ENCODE data around the gene CDH2.

The CDH2 gene

GRCh38 chr18:28074076-28074475 is 102.9 kb downstream of the CDH2 start:
- Mint-ChIP-seq H3K9me3 (peaks cover 0 to 2% of the 10 kb centered on the region in 2 donors), H3K27me3 (no peaks in the 10 kb centered on the region), H3K36me3 (no peaks in the 10 kb centered on the region), H3K27ac (no peak overlapping the region), H3K4me1 (no peaks in the 10 kb centered on the region), H3K4me3 (no peak overlapping the region)
- ATAC-seq (replicated peaks): no peak
- DNase-seq: no peak

- H3K36me3 Mint-ChIP-seq: no peaks in the 10 kb centered on the region
- DNase-seq: no peak
- no peak for ATAC-seq (replicated peaks)
- no peak overlapping the region for H3K4me3 Mint-ChIP-seq
- no peak overlapping the region for H3K27ac Mint-ChIP-seq
- H3K27me3 Mint-ChIP-seq: no peaks in the 10 kb centered on the region
- peaks cover 0 to 2% of the 10 kb centered on the region in 2 donors for H3K9me3 Mint-ChIP-seq
- H3K4me1 Mint-ChIP-seq: no peaks in the 10 kb centered on the region
These were observed 103.3 kb downstream of the CDH2 start for GRCh38 chr18:28073658-28074057.

- Mint-ChIP-seq H3K27me3 (no peaks in the 10 kb centered on the region), H3K27ac (no peak overlapping the region), H3K4me1 (no peaks in the 10 kb centered on the region), H3K9me3 (peaks cover 0 to 7% of the 10 kb centered on the region in 2 donors), H3K36me3 (no peaks in the 10 kb centered on the region), H3K4me3 (no peak overlapping the region)
- DNase-seq (no peak), ATAC-seq (replicated peaks) (no peak)
These were observed 105.7 kb downstream of the CDH2 start for GRCh38 chr18:28071199-28071598.

- H3K27me3 Mint-ChIP-seq: no peaks in the 10 kb centered on the region
- H3K36me3 Mint-ChIP-seq: no peaks in the 10 kb centered on the region
- no peak for DNase-seq
- H3K27ac Mint-ChIP-seq: no peak overlapping the region
- no peak overlapping the region for H3K4me3 Mint-ChIP-seq
- no peak for ATAC-seq (replicated peaks)
- H3K9me3 Mint-ChIP-seq: peaks cover 0 to 10% of the 10 kb centered on the region in 2 donors
- no peaks in the 10 kb centered on the region for H3K4me1 Mint-ChIP-seq
These were observed 108.7 kb downstream of the CDH2 start for GRCh38 chr18:28068207-28068606.

GRCh38 chr18:28067346-28067745 is 109.6 kb downstream of the CDH2 start:
- Mint-ChIP-seq H3K4me1 (no peaks in the 10 kb centered on the region), H3K27ac (no peak overlapping the region)

GRCh38 chr18:28065793-28066186 is 111.1 kb downstream of the CDH2 start:
- ATAC-seq (replicated peaks): no peak
- H3K36me3 Mint-ChIP-seq: no peaks in the 10 kb centered on the region
- H3K9me3 Mint-ChIP-seq: peaks cover 0 to 15% of the 10 kb centered on the region in 2 donors
- H3K27me3 Mint-ChIP-seq: no peaks in the 10 kb centered on the region
- no peak overlapping the region for H3K27ac Mint-ChIP-seq
- no peak overlapping the region for H3K4me3 Mint-ChIP-seq
- DNase-seq: no peak
- no peaks in the 10 kb centered on the region for H3K4me1 Mint-ChIP-seq

More at GRCh38 chr18:28067346-28067745, 109.6 kb downstream of the CDH2 start:
- DNase-seq: no peak
- no peaks in the 10 kb centered on the region for H3K27me3 Mint-ChIP-seq
- peaks cover 0 to 10% of the 10 kb centered on the region in 2 donors for H3K9me3 Mint-ChIP-seq
- ATAC-seq (replicated peaks): no peak
- no peaks in the 10 kb centered on the region for H3K36me3 Mint-ChIP-seq
- no peak overlapping the region for H3K4me3 Mint-ChIP-seq

- H3K36me3 Mint-ChIP-seq: no peaks in the 10 kb centered on the region
- peaks cover 0 to 13% of the 10 kb centered on the region in 2 donors for H3K9me3 Mint-ChIP-seq
- no peak overlapping the region for H3K4me3 Mint-ChIP-seq
- no peak for DNase-seq
- no peaks in the 10 kb centered on the region for H3K4me1 Mint-ChIP-seq
- ATAC-seq (replicated peaks): no peak
- no peak overlapping the region for H3K27ac Mint-ChIP-seq
- H3K27me3 Mint-ChIP-seq: no peaks in the 10 kb centered on the region
These were observed 111.7 kb downstream of the CDH2 start for GRCh38 chr18:28065031-28065792.

GRCh38 chr18:28063926-28064325 is 113.0 kb downstream of the CDH2 start:
- H3K4me1 Mint-ChIP-seq: no peaks in the 10 kb centered on the region
- DNase-seq (no peak), ATAC-seq (replicated peaks) (no peak)
- no peak overlapping the region for H3K4me3 Mint-ChIP-seq
- H3K27ac Mint-ChIP-seq: no peak overlapping the region
- no peaks in the 10 kb centered on the region for H3K36me3 Mint-ChIP-seq
- H3K27me3 Mint-ChIP-seq: no peaks in the 10 kb centered on the region
- peaks cover 5 to 13% of the 10 kb centered on the region in 2 donors for H3K9me3 Mint-ChIP-seq

- H3K4me1 Mint-ChIP-seq: no peaks in the 10 kb centered on the region
- no peak overlapping the region for H3K4me3 Mint-ChIP-seq
These were observed 113.6 kb downstream of the CDH2 start for GRCh38 chr18:28063271-28063761.

GRCh38 chr18:28062443-28062842 is 114.5 kb downstream of the CDH2 start:
- Mint-ChIP-seq H3K9me3 (peaks cover 5 to 11% of the 10 kb centered on the region in 2 donors), H3K27me3 (no peaks in the 10 kb centered on the region), H3K27ac (no peak overlapping the region), H3K4me3 (no peak overlapping the region), H3K36me3 (no peaks in the 10 kb centered on the region), H3K4me1 (no peaks in the 10 kb centered on the region)
- DNase-seq (no peak), ATAC-seq (replicated peaks) (no peak)

More at GRCh38 chr18:28063271-28063761, 113.6 kb downstream of the CDH2 start:
- Mint-ChIP-seq H3K9me3 (peaks cover 5 to 13% of the 10 kb centered on the region in 2 donors), H3K27me3 (no peaks in the 10 kb centered on the region), H3K27ac (no peak overlapping the region), H3K36me3 (no peaks in the 10 kb centered on the region)
- ATAC-seq (replicated peaks): no peak
- DNase-seq: no peak

- Mint-ChIP-seq H3K4me3 (no peak overlapping the region), H3K9me3 (peaks cover 5 to 6% of the 10 kb centered on the region in 2 donors), H3K27ac (no peak overlapping the region), H3K4me1 (no peaks in the 10 kb centered on the region), H3K27me3 (no peaks in the 10 kb centered on the region), H3K36me3 (no peaks in the 10 kb centered on the region)
- ATAC-seq (replicated peaks) (no peak), DNase-seq (no peak)
These were observed 117.1 kb downstream of the CDH2 start for GRCh38 chr18:28059861-28060260.

- no peak overlapping the region for H3K4me3 Mint-ChIP-seq
- DNase-seq (no peak), ATAC-seq (replicated peaks) (no peak)
- H3K36me3 Mint-ChIP-seq: no peaks in the 10 kb centered on the region
- H3K27me3 Mint-ChIP-seq: no peaks in the 10 kb centered on the region
- no peak overlapping the region for H3K27ac Mint-ChIP-seq
- no peaks in the 10 kb centered on the region for H3K4me1 Mint-ChIP-seq
- no peaks in the 10 kb centered on the region for H3K9me3 Mint-ChIP-seq
These were observed 126.4 kb downstream of the CDH2 start for GRCh38 chr18:28050545-28050944.

- Mint-ChIP-seq H3K27me3 (no peaks in the 10 kb centered on the region), H3K9me3 (no peaks in the 10 kb centered on the region), H3K4me3 (no peak overlapping the region), H3K27ac (no peak overlapping the region), H3K4me1 (no peaks in the 10 kb centered on the region), H3K36me3 (no peaks in the 10 kb centered on the region)
- no peak for DNase-seq
- ATAC-seq (replicated peaks): no peak
These were observed 128.3 kb downstream of the CDH2 start for GRCh38 chr18:28048612-28049011.

- ATAC-seq (replicated peaks) (no peak), DNase-seq (no peak)
- Mint-ChIP-seq H3K36me3 (no peaks in the 10 kb centered on the region), H3K9me3 (no peaks in the 10 kb centered on the region), H3K4me3 (no peak overlapping the region), H3K27me3 (no peaks in the 10 kb centered on the region), H3K27ac (no peak overlapping the region), H3K4me1 (no peaks in the 10 kb centered on the region)
These were observed 131.1 kb downstream of the CDH2 start for GRCh38 chr18:28045880-28046279.

- Mint-ChIP-seq H3K4me3 (no peak overlapping the region), H3K36me3 (no peaks in the 10 kb centered on the region), H3K27me3 (no peaks in the 10 kb centered on the region), H3K9me3 (no peaks in the 10 kb centered on the region), H3K27ac (no peak overlapping the region), H3K4me1 (no peaks in the 10 kb centered on the region)
- ATAC-seq (replicated peaks): no peak
- DNase-seq: no peak
These were observed 131.6 kb downstream of the CDH2 start for GRCh38 chr18:28045176-28045810.

Data from stimulated activated naive B cell treated with anti-CD40 and anti-IgM and Interleukin-4, amounts not matched to agents 10 μg/mL and 1 μg/mL and 100 μg/mL, for 72 hours (primary cell).